LNCAP (cell line): Measurements from ENCODE around the gene NOL6.

Experiments
- CTCF ChIP-seq: fragments of 450-650 bp; IDR thresholded peaks from 2 replicates; pipeline ENCODE4 v1.5.1; 2017; ENCODE audit warnings: mild to moderate bottlenecking

NOL6 gene

GRCh38 chr9:33433871-33434270 lies 39.9 kb downstream of the NOL6 start:
- TF ChIP-seq CTCF, result no peak

GRCh38 chr9:33431420-33431819 lies 42.3 kb downstream of the NOL6 start:
- no peak for TF ChIP-seq CTCF

GRCh38 chr9:33430942-33431341 lies 42.8 kb downstream of the NOL6 start:
- TF ChIP-seq CTCF, result no peak

- no peak for TF ChIP-seq CTCF
Observed at GRCh38 chr9:33429256-33429985, 44.3 kb downstream of the NOL6 start.

GRCh38 chr9:33426843-33427293 lies 46.9 kb downstream of the NOL6 start:
- TF ChIP-seq CTCF, result no peak

GRCh38 chr9:33425128-33425533 lies 48.6 kb downstream of the NOL6 start:
- TF ChIP-seq CTCF, result no peak

GRCh38 chr9:33419708-33420303 lies 53.9 kb downstream of the NOL6 start:
- no peak for TF ChIP-seq CTCF
